Chondrocyte (in vitro differentiated cells): ENCODE results near the gene TEKT3. TPM values are rescaled to one million over a fixed set of nuclear protein-coding genes. Genes with fewer than 3 reads are reported as not detected.

Source experiments
- DNase-seq: peaks from one replicate; pipeline ENCODE4 v3.0.0; 2021; ENCODE audit warnings: mixed read lengths, low spot score
- H3K27ac Mint-ChIP-seq: one replicate; pipeline ENCODE4 v1.8.0; 2021; ENCODE audit warnings: mild to moderate bottlenecking, moderate library complexity, mixed read lengths; ENCODE audit not compliant: unreplicated experiment
- H3K27me3 Mint-ChIP-seq: 2 replicates; pipeline ENCODE4 v1.8.0; 2021; ENCODE audit warnings: low read depth, mixed read lengths
- H3K36me3 Mint-ChIP-seq: 2 replicates; pipeline ENCODE4 v1.8.0; 2021; ENCODE audit warnings: low read depth, mixed read lengths
- H3K4me1 Mint-ChIP-seq: 2 replicates; pipeline ENCODE4 v1.8.0; 2021; ENCODE audit warnings: low read depth, mild to moderate bottlenecking, mixed read lengths
- H3K4me3 Mint-ChIP-seq: one replicate; pipeline ENCODE4 v1.8.0; 2021; ENCODE audit warnings: mild to moderate bottlenecking, moderate library complexity, mixed read lengths; ENCODE audit not compliant: unreplicated experiment
- H3K9me3 Mint-ChIP-seq: 2 replicates; pipeline ENCODE4 v1.8.0; 2021; ENCODE audit warnings: low read depth, mixed read lengths
- long read RNA-seq: library from polyadenylated mRNA; stranded (forward); transcript quantifications from one replicate; pipeline ENCODE4 v2.0.0, GENCODE V29; 2021
- total RNA-seq: library from RNA; stranded (reverse); gene quantifications from 3 replicates; pipeline ENCODE4 v1.2.1, GENCODE V29; 2021
- TF ChIP-seq, protein P1 (sequence below): fragments of 200-600 bp; sonication (generic); IDR thresholded peaks from 2 replicates; pipeline ENCODE4 v1.5.0; 2021; ENCODE audit warnings: antibody characterized with exemption, mild to moderate bottlenecking, moderate library complexity

Gene TEKT3
- 0.82 to 2.3 TPM in 2 of 3 replicates, not detected in the other for total RNA-seq
- long read RNA-seq, partial matches to known transcripts = 1 of 1 reads
- long read RNA-seq, other reads (novel, unspliced or antisense) = 0 of 1 reads

GRCh38 chr17:15341385-15341849, at the start of gene TEKT3:
TEKT3 (minus strand) TSS chr17:15341597; CDS start chr17:15331585, 10,012 bp downstream.
- Mint-ChIP-seq H3K27ac (peak within 1 kb of the TSS; percentile 33), H3K4me3 (peak within 1 kb of the TSS; percentile 85)

GRCh38 chr17:15388356-15389041, 47.1 kb upstream of the TEKT3 start:
- no peaks in the 10 kb centered on the region for H3K9me3 Mint-ChIP-seq

More at GRCh38 chr17:15341385-15341849, at the start of gene TEKT3:
- H3K36me3 Mint-ChIP-seq = no peaks in the 10 kb centered on the region
- no peaks in the 10 kb centered on the region for H3K9me3 Mint-ChIP-seq
- TF ChIP-seq, protein P1, sequence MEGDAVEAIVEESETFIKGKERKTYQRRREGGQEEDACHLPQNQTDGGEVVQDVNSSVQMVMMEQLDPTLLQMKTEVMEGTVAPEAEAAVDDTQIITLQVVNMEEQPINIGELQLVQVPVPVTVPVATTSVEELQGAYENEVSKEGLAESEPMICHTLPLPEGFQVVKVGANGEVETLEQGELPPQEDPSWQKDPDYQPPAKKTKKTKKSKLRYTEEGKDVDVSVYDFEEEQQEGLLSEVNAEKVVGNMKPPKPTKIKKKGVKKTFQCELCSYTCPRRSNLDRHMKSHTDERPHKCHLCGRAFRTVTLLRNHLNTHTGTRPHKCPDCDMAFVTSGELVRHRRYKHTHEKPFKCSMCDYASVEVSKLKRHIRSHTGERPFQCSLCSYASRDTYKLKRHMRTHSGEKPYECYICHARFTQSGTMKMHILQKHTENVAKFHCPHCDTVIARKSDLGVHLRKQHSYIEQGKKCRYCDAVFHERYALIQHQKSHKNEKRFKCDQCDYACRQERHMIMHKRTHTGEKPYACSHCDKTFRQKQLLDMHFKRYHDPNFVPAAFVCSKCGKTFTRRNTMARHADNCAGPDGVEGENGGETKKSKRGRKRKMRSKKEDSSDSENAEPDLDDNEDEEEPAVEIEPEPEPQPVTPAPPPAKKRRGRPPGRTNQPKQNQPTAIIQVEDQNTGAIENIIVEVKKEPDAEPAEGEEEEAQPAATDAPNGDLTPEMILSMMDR = peak; percentile 15
- peaks cover 14% of the 10 kb centered on the region for H3K4me1 Mint-ChIP-seq
- H3K27me3 Mint-ChIP-seq = peaks cover 2% of the 10 kb centered on the region
- DNase-seq = peak; percentile 95

DNA sequence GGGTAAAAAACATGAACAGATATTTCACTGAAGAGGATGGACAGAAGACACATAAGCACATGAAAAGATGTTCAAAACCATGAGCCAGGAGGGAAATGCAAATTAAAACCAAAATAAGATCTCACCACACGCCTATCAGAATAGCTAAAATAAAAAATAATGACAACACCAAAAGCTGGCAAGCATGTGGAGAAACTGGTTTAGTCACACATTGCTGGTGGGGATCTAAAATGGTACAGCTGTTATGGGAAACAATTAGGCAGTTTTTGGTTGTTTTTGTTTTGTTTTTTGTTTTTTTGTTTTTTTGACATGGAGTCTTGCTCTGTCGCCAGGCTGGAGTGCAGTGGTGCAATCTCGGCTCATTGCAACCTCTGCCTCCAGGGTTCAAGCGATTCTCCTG, 44.7 kb upstream of the TEKT3 start:
- peaks cover 13% of the 10 kb centered on the region for H3K4me1 Mint-ChIP-seq
- TF ChIP-seq, protein P1 = no peak

More at GRCh38 chr17:15388356-15389041, 47.1 kb upstream of the TEKT3 start:
- no peak overlapping the region for H3K27ac Mint-ChIP-seq
- DNase-seq = no peak
- H3K4me1 Mint-ChIP-seq = peaks cover 16% of the 10 kb centered on the region
- H3K4me3 Mint-ChIP-seq = no peak overlapping the region
- H3K36me3 Mint-ChIP-seq = no peaks in the 10 kb centered on the region
- TF ChIP-seq, protein P1 = no peak
- H3K27me3 Mint-ChIP-seq = no peaks in the 10 kb centered on the region

DNA sequence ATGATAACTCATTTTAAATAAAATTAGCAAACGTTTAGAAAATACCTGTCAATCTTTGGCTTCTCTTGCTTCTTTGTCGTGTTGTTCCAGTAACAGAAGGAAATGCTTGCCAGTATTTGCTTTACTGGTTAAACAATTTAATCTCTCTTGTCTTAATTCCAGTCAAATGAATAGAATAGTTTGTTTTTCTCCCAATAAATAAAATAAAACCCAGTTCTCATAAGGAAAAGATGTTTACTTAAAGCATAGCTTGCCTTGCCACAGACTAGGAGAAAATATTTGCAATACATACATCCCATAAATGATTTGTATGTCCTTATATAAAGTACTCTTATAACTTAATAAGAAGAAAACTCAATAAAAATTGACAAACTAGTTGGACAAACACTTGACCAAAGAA, 43.9 kb upstream of the TEKT3 start:
- TF ChIP-seq, protein P1 = no peak
- Mint-ChIP-seq H3K27ac (no peak overlapping the region), H3K4me3 (no peak overlapping the region), H3K4me1 (peaks cover 13% of the 10 kb centered on the region), H3K9me3 (no peaks in the 10 kb centered on the region), H3K36me3 (no peaks in the 10 kb centered on the region), H3K27me3 (no peaks in the 10 kb centered on the region)
- no peak for DNase-seq

More for the DNA sequence above, 44.7 kb upstream of the TEKT3 start:
- no peak for DNase-seq
- Mint-ChIP-seq H3K4me3 (no peak overlapping the region), H3K27me3 (no peaks in the 10 kb centered on the region), H3K27ac (no peak overlapping the region), H3K9me3 (no peaks in the 10 kb centered on the region), H3K36me3 (no peaks in the 10 kb centered on the region)

- peak overlapping the region; percentile 83 for H3K27ac Mint-ChIP-seq
- H3K4me1 Mint-ChIP-seq = peaks cover 13% of the 10 kb centered on the region
- TF ChIP-seq, protein P1 = no peak
- H3K27me3 Mint-ChIP-seq = no peaks in the 10 kb centered on the region
- H3K4me3 Mint-ChIP-seq = peak overlapping the region; percentile 50
- no peak for DNase-seq
- no peaks in the 10 kb centered on the region for H3K9me3 Mint-ChIP-seq
- no peaks in the 10 kb centered on the region for H3K36me3 Mint-ChIP-seq
Measured at GRCh38 chr17:15384142-15384787, 42.9 kb upstream of the TEKT3 start.
